Panc1 (cell line): ENCODE results near the gene AKAP13. TPM values are rescaled to one million over a fixed set of nuclear protein-coding genes. Genes with fewer than 3 reads are reported as not detected.

ENCODE experiments used
- ATAC-seq: fragments of 200-7000 bp; cut with Tn5 transposase; 2 replicates; pipeline ENCODE4 v1.9.1; 2020; ENCODE audit warnings: mild to moderate bottlenecking, moderate library complexity
- BruUV-seq: library from RNA; stranded (reverse); fragments of 400-500 nt; replicated peaks from 2 replicates; lab custom pipeline; 2021; lab: Mats Ljungman, UMichigan
- CTCF ChIA-PET: fragments of 300-600 bp; sonication (Branson Sonifier 250); formaldehyde crosslinking; loops from one replicate; lab custom pipeline; 2022; ENCODE audit warnings: antibody characterized with exemption; lab: Charles Lee
- POLR2A ChIA-PET: fragments of 300-600 bp; sonication (Branson Sonifier 250); formaldehyde crosslinking; loops from one replicate; lab custom pipeline; 2022; ENCODE audit warnings: antibody characterized with exemption; lab: Charles Lee
- DNase-seq: peaks from one replicate; pipeline ENCODE4 v3.0.0-alpha.2; 2010; ENCODE audit warnings: low read depth, low spot score
- H3K27ac ChIP-seq: 2 replicates; pipeline ENCODE4 v1.5.1; 2011; ENCODE audit warnings: mild to moderate bottlenecking, low read length, inconsistent platforms
- H3K27me3 ChIP-seq: fragments of 200-500 bp; sonication (Bioruptor generic); 2 replicates; pipeline ENCODE4 v1.6.0; 2014; ENCODE audit warnings: low read length, inconsistent platforms; ENCODE audit not compliant: control insufficient read depth, insufficient read depth
- H3K36me3 ChIP-seq: fragments of 200-500 bp; sonication (Bioruptor generic); 2 replicates; pipeline ENCODE4 v1.5.1; 2014; ENCODE audit warnings: inconsistent platforms, mild to moderate bottlenecking, low read length, moderate library complexity; ENCODE audit not compliant: control insufficient read depth, insufficient read depth
- H3K4me1 ChIP-seq: 2 replicates; pipeline ENCODE4 v1.5.1; 2011; ENCODE audit warnings: inconsistent platforms, mild to moderate bottlenecking, low read length, moderate library complexity; ENCODE audit not compliant: control insufficient read depth, insufficient read depth
- H3K4me3 ChIP-seq, 2 experiments: 2 replicates each; pipeline ENCODE4 v1.5.1; 2011 to 2012; ENCODE audit warnings: low read depth in 2 of 2, low read length in 2 of 2, mild to moderate bottlenecking in 2 of 2, inconsistent platforms in 1 of 2, moderate library complexity in 1 of 2
- H3K9me3 ChIP-seq: fragments of 200-500 bp; sonication (Bioruptor generic); 2 replicates; pipeline ENCODE4 v1.5.1; 2014; ENCODE audit warnings: low read depth, mild to moderate bottlenecking, inconsistent platforms, low read length, moderate library complexity; ENCODE audit not compliant: control insufficient read depth, insufficient read depth
- POLR2AphosphoS5 ChIP-seq: IDR thresholded peaks from 2 replicates; pipeline ENCODE4 v1.6.1; 2012; ENCODE audit warnings: mild to moderate bottlenecking, low read depth, low read length, moderate library complexity
- REST ChIP-seq, 2 experiments: IDR thresholded peaks; 2 replicates each; pipeline ENCODE4 v1.6.1; 2011 to 2012; ENCODE audit warnings: low read depth in 2 of 2, control low read depth in 1 of 2, low read length in 1 of 2, mild to moderate bottlenecking in 1 of 2, moderate library complexity in 1 of 2; ENCODE audit not compliant: insufficient read depth in 1 of 2
- SIN3A ChIP-seq: IDR thresholded peaks from 2 replicates; pipeline ENCODE4 v1.6.1; 2012; ENCODE audit warnings: low read depth, mild to moderate bottlenecking, low read length, moderate library complexity, borderline replicate concordance; ENCODE audit not compliant: insufficient read depth
- TCF7L2 ChIP-seq: IDR thresholded peaks from 2 replicates; pipeline ENCODE4 v1.6.1; 2011; ENCODE audit warnings: mild to moderate bottlenecking, low read depth, low read length, inconsistent platforms
- in situ Hi-C: cut with HindIII; loops from 2 replicates; pipeline ENCODE4 v1.10.0; 2016; ENCODE audit warnings: low sequenced_read_pairs, low pct_unique_long_range_greater_than_20kb
- intact Hi-C: fragments of 100-400 bp; cut with micrococcal nuclease; formaldehyde crosslinking; loops from one replicate; pipeline ENCODE4 v1.10.0; 2022; ENCODE audit not compliant: unreplicated experiment
- total RNA-seq: library from RNA; stranded (reverse); gene quantifications from one replicate; pipeline ENCODE4 v1.2.1, GENCODE V29; 2021; ENCODE audit not compliant: unreplicated experiment
- TF ChIP-seq, protein P1 (sequence below): fragments of 450-650 bp; IDR thresholded peaks from 2 replicates; pipeline ENCODE4 v1.5.1; 2017; ENCODE audit warnings: mild to moderate bottlenecking

AKAP13 gene
- total RNA-seq, 1 experiment from 2014 or later = 94.2 TPM

DNA sequence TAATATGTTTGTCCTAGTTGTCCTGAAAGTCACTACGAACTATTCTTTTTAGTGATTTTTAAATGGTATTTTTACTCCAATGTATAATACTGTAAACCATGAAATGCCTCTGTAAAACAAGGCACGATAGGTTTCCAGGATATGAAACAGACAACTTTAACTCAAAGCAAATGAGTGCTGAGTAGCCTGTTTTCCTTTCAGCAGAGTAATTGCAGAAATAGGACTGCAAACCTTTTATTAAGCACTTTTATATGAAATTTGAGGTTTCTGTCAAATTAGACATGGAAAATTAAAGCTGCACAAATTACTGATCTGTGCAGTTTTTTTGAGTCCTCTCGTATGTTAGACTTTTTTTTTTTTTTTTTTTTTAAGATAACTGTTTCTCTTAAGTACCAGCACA is 16.2 kb downstream of the AKAP13 start:
- Histone ChIP-seq H3K9me3 (no peaks in the 10 kb centered on the region), H3K4me3 (no peak overlapping the region), H3K27me3 (no peaks in the 10 kb centered on the region), H3K36me3 (no peaks in the 10 kb centered on the region), H3K4me1 (peaks cover 42% of the 10 kb centered on the region), H3K27ac (no peak overlapping the region)
- no peak for ATAC-seq
- ChIA-PET CTCF (no interaction called here), POLR2A (no interaction called here)
- no peak for DNase-seq
- no peak for TF ChIP-seq SIN3A
- TF ChIP-seq REST (IDR thresholded peaks at IDR 0.05; ENCODE audit: insufficient read depth in 1 of 2, low read depth in 2 of 2, low read length in 1 of 2) = no peak
- no peak for TF ChIP-seq POLR2AphosphoS5
- TF ChIP-seq, protein P1, sequence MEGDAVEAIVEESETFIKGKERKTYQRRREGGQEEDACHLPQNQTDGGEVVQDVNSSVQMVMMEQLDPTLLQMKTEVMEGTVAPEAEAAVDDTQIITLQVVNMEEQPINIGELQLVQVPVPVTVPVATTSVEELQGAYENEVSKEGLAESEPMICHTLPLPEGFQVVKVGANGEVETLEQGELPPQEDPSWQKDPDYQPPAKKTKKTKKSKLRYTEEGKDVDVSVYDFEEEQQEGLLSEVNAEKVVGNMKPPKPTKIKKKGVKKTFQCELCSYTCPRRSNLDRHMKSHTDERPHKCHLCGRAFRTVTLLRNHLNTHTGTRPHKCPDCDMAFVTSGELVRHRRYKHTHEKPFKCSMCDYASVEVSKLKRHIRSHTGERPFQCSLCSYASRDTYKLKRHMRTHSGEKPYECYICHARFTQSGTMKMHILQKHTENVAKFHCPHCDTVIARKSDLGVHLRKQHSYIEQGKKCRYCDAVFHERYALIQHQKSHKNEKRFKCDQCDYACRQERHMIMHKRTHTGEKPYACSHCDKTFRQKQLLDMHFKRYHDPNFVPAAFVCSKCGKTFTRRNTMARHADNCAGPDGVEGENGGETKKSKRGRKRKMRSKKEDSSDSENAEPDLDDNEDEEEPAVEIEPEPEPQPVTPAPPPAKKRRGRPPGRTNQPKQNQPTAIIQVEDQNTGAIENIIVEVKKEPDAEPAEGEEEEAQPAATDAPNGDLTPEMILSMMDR = no peak
- no peak for TF ChIP-seq TCF7L2
- BruUV-seq = no TSS peak
- in situ Hi-C loops (no loop called here), intact Hi-C loops (no loop called here)

- intact Hi-C loops (no loop called here), in situ Hi-C loops (no loop called here)
- CTCF ChIA-PET = no interaction called here
- TF ChIP-seq TCF7L2 (no peak), SIN3A (no peak), REST (IDR thresholded peaks at IDR 0.05; ENCODE audit: insufficient read depth in 1 of 2, low read depth in 2 of 2, low read length in 1 of 2) (no peak), POLR2AphosphoS5 (no peak)
- TF ChIP-seq, protein P1 = no peak
- no peaks in the 10 kb centered on the region for H3K9me3 ChIP-seq
- no peaks in the 10 kb centered on the region for H3K36me3 ChIP-seq
- peaks cover 48% of the 10 kb centered on the region for H3K4me1 ChIP-seq
- ATAC-seq = no peak
- no peak for DNase-seq
- POLR2A ChIA-PET = no interaction called here
- H3K27ac ChIP-seq = no peak overlapping the region
- BruUV-seq = no TSS peak
- H3K27me3 ChIP-seq = no peaks in the 10 kb centered on the region
- no peak overlapping the region for H3K4me3 ChIP-seq
Measured at GRCh38 chr15:85397151-85397550, 16.7 kb downstream of the AKAP13 start.
